Activated T-cell treated with anti-CD3 and anti-CD28 coated beads, Interleukin-2, amount 50 U/mL, for 72 hours (primary cell): ENCODE measurements around the gene CELA3B. TPM values are rescaled to one million over a fixed set of nuclear protein-coding genes. Genes with fewer than 3 reads are reported as not detected.

Experiments used
- total RNA-seq, 2 donors: library from RNA; stranded (reverse); gene quantifications; one replicate each; pipeline ENCODE4 v1.2.3, GENCODE V29; 2022

CELA3B gene
- total RNA-seq, 2 donors from 2014 or later, result not detected

Other genes starting within 250 kb of the CELA3B start
- 100 to 1,000 TPM; 129 to 143 TPM for gene USP48, start 193.9 kb upstream of the CELA3B start, total RNA-seq
- under 1 TPM; 0.05 to 0.07 TPM for gene LDLRAD2, start 164.8 kb upstream of the CELA3B start, total RNA-seq
- gene HSPG2, start 39.7 kb upstream of the CELA3B start, total RNA-seq, result 10 to 100 TPM in 1 of 2 donors, 1 to 10 TPM in 1; 4.4 to 11.5 TPM
- not detected for gene CELA3A, start 24.6 kb downstream of the CELA3B start, total RNA-seq
- gene CDC42, start 75.7 kb downstream of the CELA3B start, total RNA-seq, result 100 to 1,000 TPM; 292 to 349 TPM
- gene WNT4, start 166.1 kb downstream of the CELA3B start, total RNA-seq, result not detected